Measurements from ENCODE around the gene TNNI2. TPM values are rescaled to one million over a fixed set of nuclear protein-coding genes. Genes with fewer than 3 reads are reported as not detected.
"Not testable (repeated sequence)": the region's sequence is repeated elsewhere in the genome, so short reads cannot be mapped to it uniquely, and the experiment has no call there.

The TNNI2 gene
- polyA plus RNA-seq, 3 donors = 0.32 to 6.6 TPM; not detected in 1

DNA sequence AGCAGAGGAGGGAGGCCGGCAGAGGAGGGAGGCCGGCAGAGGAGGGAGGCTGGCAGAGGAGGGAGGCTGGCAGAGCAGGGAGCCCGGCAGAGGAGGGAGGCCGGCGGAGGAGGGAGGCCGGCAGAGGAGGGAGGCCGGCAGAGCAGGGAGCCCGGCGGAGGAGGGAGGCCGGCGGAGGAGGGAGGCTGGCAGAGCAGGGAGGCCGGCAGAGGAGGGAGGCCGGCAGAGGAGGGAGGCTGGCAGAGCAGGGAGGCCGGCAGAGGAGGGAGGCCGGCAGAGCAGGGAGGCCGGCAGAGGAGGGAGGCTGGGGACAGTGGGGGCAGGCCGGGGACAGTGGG is 35.0 kb downstream of the TNNI2 start:
- DNase-seq = not testable (repeated sequence)

DNA sequence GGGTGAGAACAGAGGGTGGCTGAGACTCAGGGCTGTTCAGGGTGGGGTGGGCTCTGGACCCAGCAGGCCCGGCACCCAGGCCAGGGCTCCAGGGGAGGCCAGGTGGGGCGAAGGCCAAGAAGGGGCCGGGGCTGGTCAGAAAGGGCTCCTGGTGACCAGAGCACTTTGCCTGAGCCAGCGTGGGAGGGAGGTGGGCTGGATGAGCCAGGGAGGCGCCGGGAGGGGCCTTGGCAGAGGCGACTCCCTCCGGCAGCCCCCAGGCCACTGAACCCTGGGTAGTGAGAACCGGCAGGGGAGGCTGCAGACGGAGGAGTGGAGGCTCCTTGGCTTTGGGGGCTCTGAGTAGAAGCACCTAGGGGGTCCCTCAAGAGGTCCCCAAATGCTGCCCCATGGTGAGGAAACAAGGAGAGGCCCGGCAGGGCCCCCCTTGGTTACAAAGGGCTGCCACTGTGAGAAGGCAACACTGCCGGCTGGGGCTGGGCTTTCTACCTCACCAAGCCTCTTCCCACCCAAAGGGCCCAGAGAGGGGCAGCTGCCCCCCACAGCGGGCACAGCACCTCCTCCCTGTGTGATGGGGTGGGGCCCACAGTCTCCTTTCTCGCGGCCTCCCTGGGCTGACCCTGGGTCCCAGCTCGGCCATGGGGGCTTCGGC is 35.8 kb downstream of the TNNI2 start:
- not testable (repeated sequence) for DNase-seq

DNA sequence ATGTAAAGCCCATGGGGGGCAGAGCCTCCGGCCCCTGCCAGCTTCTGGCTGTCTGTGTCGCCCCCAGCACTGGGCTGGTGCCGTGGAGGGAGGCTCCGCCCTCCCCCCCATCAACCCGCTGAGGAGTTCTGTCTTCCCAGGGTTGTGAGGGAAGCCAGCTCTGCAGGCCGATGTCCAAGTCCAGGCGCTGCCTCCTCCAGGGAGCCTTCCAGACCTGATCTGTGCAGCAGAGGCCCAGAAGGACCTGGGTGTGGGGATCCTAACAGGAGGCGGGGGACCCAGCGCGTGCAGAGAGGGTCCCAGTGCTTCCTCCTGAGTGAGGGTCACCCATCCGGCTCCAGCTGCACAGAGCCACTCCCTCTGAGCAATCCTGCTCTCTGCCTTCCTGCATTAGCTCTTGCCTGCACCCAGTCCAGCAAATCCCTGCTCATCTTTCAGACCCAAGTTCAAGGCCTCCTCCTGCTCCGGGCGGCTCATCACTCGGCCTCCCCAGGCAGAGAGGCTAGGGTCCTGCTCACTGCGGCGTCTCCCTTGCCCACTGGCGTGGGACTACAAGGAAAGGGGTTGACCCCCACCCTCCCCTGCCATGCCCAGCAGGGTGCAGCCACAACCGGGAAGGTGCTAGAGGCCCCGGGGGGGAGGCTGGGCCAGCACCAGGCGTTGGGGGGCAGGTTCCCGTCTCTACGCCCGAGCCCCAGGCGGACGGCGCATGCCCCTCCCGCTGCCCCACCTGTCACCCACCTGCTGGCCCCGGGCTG is 36.5 kb downstream of the TNNI2 start:
- DNase-seq = no peak

DNA sequence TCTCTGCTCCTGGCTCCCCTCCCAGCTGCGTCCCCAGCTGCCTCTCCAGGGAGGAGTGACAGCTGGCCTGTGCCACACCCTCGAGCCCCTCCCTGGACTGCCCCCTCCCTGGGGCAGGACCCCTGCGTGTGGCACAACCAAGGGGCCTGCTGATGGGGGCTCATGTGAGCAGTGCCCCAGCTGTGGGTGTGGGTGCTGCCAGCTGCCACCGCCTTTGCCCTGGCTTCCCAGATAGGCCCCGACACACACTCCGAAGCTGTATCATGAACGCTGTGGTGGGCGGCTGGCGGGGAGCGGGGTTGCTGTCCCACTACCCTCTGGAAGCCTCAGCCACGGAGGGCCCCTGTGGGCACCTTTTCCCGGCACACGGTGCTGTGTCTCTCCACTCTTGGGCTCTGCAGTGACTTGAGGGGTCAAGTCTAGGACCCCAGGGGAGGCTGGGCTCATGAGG is 37.1 kb downstream of the TNNI2 start:
- DNase-seq = not testable (repeated sequence)

DNA sequence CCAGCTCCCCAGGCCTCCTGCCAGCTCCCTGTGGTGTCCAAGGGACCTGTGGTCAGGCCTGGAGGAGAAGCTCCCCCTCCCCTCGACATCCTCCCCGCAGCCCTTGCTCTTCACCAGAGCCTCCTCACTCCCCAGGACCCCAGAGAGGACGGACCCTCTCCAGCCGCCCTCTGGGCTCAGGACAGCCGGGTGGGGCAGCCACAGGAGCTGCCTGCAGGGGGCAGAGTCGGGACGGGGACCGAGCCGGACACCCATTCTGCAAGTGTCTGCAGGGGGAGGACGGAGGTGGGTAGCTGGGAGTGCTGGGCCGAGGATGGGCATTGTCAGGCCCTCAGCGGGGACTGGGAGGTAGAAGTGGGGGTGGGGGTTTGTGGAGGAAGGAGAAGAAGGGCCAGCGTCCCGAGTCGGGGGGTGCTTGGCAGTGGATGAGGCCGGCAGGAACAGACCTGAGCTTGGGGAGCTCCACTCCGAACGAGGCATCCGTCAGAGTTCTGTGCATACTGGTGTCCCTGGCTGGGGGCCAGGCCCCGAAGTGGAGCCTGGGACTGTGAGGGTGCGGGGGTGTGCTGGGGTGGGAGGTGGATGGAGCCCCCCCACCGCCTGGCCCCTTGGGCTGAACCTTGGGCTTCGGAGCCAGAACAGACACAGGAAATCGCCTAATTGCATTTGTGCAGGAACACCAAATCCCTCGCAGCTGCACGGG is 37.7 kb downstream of the TNNI2 start:
- no peak for DNase-seq

DNA sequence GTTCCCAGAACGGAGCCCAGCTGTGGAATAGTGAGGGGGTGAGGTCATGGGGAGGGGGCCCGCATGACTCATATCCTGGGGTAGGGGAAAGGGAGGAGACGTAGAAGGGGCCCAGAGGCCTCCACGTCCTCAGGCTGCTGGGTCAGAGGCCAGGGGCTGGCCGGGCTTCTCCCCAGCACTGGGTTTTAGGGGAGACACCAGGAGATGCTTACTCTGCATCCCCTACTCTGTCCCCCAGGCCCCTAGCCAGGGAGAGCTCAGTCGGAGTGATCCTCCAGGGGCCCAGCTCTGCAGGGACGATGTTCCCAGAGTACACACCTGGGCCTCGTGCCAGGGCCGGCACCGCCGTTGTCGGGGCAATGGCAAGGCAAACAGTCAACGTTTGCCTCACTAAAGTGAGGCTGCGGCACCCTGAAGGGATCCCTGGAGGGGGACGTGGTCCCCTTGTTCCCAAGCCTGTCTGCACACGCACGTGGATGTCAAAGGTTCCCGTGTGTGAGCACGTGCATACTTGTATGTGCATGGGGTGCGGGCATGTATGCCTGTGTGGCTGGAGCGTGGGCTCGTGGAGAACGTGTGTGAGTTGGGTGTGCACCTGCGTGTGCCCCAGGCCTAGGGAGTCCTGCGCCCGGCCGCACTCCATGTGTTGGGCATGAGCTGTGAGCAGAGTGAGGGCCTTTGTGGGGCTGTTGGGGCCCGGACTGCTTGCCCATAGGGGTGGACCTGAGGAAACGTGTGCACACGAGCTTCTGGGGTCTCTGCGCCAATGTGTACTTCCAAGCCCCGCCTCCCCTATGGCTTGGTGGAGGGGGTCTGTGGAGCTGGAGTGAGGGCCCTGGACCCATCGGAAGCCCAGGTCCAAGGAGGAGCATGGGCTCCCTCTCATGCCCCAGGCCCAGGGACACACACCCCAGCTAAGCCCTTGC is 38.7 kb downstream of the TNNI2 start:
- DNase-seq = no peak

DNA sequence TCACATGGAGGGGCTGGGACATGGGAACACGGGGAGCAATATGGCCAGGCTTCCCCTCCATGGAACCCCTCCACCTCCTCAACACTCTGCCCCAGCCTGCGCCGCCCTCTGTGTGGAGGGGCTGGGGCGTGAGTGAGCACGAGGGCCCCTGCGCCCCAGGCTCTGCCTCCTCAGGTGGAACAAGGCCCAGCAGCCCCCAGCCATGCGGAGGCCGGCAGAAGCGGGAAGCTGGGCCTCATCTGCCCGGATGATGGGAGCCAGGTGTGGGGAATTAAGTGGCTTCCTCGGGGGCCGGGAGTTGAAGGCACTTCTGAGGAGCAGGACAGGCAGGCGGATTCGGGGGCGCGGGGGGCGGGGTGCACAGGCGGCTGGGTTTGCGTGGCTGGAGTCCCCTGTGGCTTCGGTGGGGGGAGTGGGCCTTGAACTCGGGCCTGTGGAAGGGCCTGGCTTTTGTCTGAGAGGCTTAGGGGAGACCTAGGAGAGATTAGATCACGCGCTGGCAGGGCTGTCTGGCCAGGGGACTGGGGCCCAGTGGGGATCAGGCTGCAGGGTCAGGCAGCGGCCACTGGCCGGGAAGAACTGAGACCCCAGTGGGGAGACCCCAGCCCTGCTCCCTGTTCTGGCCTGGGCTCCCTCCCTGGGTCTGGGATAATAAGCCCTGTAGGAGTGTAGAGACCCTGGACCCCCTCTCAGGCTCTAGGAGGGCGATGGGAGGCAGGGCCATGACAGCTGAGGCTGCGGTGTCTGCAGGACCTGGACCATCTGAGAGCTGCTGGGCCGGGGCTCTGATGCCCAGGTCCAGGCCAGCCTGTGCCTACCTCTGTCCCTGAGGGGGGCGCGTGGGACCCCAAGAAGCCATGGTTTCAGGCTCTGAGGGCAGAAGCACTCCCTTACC is 39.6 kb downstream of the TNNI2 start:
- DNase-seq = no peak

DNA sequence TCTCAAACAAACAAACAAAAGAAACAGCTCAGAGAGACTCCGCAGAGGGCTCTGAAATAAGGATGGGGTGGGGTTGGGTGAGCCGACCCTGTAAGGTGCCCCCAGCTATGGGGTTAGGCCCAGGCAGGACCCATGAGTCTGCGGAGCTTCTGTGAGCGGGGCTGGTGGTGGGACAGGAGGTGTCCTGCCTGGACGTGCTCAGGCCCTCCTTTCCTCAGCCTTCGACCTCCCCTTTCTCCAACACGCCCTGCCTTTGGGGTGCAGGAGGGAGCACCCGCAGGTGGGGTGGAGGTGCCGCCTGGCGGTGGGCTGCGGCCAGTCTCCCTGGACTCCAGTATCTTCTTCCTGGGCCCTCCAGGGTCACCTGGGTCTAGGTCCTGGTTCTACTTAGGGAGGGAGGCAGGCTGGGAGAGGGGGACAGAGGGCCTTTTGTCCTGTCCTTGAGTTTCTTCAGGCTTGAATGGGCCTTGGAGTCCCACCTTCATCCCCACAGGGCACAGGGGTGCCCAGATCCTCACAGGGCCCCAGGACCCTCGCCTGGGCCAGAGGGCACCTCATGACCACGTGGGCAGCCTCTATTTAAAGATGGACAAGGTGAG is 40.7 kb downstream of the TNNI2 start:
- no peak for DNase-seq

DNA sequence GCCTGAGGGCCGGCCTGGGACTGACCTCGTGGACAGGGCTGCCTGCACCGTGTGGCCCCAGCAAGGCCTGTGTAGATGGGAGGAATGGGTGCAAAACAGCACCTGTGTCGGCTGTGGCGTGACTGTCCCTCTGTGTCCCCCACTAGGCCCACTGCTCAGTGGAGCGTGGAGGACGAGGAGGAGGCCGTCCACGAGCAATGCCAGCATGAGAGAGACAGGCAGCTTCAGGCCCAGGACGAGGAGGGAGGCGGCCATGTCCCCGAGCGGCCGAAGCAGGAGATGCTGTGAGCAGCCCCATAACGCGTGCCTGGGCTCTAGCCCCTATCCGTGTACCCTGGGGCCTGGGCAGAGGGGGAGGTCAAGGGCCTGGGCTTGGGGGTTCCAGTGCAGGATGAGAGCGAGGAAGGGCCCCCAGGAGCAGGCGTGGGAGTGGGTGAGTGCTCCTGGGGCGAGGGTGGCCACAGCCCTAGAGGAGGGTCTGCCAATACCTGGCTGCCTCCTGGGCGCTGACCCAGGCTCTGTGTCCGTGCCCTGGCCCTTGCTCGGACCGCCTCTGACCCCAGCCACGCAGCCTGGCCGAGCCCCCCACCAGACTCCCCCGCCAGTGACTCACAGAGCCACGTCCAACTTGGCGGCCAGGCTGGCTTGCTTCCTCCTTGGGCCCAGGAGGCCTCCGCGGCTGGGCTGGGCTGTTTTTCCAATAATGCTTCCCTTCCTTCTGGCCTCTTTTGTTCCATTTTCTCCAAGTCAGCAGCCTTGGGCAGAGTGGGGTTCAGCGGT is 41.4 kb downstream of the TNNI2 start:
- DNase-seq = no peak

DNA sequence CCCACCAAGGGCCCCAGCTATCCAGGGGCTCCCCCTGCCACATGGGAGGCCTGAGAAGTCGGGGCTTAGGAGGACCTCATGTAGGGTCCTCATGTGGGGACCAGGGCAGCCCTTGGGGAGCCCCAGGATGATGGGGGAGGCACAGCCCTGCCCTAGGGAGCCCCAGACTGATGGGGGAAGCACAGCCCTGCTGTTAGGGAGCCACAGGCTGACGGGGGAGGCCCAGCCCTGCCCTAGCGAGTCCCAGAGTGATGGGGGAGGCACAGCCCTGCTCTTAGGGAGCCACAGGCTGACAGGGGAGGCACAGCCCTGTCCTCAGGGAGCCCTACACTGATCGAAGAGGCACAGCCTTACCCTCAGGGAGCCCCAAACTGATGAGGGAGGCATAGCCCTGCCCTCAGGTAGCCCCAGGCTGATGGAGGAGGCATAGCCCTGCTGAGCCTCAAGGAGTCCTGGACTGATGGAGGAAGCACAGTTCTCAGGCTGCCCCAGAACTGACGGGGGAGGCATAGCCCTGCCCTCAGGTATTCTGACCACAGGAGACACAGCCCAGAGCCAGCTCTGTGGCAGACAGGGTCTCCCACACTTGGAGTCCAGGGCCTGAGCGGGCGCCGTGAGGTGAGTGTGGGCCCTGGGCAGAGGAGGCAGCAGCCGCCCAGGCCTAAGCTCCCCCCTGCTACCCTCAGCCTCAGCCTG is 42.1 kb downstream of the TNNI2 start:
- DNase-seq = no peak

DNA sequence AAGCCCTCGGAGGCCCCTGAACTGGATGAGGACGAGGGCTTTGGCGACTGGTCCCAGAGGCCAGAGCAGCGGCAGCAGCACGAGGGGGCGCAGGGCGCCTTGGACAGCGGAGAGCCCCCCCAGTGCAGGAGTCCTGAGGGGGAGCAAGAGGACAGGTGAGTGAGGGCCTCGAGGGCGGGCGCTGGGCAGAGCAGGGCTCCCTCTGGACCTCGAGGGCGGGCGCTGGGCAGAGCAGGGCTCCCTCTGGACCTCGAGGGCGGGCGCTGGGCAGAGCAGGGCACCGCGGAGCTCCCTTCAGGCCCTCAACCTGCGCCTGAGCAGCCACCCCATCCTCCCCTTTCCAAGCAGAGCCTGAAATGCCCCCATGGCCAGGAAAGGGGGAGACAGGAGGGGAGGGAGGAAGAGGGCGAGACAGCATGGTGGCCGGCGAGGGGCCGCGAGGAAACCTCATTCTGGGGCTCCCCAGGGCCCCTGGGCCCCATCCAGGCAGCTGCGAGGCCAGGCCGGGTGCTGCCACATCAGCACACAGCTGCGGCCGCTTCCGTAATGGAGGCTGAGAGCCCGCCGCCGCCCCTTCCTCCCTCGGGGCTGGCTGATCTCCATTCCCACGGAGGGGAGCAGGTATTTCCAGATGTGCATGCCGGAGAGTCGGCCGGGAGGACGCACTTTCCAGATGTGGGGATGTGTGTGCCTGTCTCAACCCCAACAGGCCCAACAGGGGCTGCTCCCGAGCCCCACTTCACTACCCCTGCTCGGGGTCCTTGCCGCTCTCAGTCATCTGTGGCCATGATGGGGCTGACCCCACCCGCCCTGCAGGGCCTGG is 42.9 kb downstream of the TNNI2 start:
- no peak for DNase-seq

DNA sequence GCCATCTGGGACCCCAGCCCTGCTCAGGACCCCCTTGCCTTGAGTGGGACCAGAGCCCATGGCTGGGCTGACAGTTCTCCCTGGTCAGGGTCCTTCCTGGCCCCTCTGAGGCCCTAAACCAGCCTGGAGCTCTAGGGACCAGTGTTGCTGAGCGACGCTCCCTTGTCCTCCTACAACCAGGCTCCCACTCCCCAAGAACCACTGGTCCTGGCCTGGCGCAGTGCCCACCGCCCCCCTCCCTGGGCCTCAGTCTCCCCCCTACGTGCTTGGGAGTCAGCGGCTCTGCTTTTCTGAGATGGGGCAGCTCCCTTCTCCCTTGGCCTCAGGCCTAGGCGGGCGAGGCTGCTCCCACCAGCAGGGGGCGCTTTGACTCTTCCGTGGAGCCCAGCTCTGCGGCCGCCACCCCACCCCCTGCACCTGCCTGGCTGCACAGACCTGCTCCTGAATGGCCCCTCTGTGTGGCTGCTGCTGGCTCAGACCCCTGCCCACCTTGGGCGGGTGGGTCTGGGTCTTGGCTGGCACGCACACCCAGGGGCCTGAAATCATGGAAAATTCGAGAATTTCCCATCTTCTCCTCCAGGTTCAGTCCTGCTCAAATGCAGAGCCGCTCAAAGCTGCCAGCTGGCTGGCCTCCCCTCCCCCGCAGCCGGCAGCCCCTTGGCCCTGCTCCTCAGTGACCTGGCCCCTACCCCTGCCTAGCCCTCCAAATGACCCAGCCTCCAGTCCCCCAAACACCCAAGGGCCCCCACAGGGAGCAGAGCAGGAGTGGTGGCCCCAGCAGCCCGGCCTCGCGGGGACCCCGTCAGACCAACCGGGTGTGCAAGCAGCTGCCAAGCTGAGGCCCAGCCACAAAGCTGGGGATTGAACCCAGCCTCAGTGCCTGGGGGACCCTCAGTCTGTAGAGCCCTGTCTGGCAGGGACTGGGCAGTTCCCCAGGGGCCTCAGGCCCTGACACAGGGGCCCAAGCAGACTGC is 43.8 kb downstream of the TNNI2 start:
- peak; percentile 81 for DNase-seq

DNA sequence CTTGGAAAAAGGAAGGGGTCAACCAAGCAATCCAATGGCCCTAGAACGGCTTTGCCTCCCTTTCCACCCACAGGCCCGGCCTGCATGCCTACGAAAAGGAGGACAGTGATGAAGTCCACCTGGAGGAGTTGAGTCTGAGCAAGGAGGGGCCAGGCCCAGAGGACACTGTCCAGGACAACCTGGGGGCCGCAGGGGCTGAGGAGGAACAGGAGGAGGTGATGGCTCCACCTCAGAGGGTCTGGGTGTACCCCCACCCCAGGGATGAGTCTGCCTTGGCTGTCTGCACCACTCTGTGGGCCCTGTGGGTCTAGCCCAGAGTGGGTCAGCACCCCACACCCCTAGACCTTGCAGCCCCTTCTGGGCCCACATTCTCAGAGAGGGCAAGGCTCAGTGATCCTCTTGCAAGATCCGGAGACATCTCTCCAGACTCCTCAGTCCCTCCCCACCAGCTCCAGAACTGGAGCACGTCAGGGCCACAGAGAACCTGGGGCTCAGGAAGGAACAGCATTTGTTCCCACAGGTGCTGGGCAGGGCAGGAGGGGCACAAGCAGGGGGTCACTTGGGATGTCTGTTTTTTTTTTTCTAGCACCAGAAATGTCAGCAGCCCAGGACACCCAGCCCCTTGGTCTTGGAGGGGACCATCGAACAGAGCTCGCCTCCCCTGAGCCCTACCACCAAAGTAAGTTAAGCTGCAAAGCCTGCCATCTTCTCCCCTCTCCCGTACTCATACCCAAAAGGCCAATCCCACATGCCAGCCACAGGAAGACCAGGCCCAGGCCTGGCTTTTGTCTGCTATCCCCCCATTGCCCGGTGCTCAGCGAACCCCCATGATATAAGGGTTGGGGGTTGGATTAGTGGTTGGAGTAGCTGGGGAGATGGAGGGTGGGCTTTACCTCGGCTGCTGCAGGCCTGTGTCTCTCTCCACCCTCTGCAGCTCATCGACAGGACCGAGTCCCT is 44.8 kb downstream of the TNNI2 start:
- DNase-seq = no peak

DNA sequence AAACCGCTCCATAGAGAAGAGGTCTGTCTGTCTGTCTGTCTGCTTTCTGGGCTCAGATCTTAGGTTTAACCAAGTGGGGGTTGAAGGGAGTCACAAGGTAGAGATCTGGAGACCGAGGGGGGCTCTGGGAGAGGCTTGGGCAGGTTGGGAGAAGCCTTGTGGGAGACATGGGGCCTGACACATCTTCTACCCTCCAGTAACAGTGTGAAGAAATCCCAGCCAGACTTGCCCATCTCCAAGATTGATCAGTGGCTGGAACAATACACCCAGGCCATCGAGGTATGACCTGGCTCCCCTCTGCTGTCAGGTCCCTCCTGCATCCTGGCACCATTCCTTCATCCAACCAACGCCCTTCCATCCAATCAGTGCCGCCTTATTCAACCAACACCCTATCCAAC is 45.5 kb downstream of the TNNI2 start:
- DNase-seq = no peak

DNA sequence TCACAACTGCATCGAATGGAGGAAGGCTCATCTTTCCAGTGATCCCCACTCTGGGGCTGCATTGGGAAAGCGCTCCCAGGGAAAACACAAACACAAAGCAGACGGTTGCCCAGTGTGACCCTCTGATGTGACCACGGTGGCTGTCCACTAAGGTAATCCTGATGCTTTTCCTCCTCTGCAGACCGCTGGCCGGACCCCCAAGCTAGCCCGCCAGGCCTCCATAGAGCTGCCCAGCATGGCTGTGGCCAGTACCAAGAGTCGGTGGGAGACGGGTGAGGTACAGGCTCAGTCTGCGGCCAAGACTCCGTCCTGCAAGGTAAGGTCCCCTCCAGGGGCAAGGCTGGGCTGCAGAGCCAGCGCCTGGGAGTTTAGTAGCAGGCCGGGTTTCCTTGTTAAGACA is 47.8 kb downstream of the TNNI2 start:
- not testable (repeated sequence) for DNase-seq
